Stimulated activated effector memory CD8-positive, alpha-beta T cell treated with anti-CD3 and anti-CD28 coated beads, Interleukin-12 subunit alpha, Interleukin-12 subunit beta, amount 100 ng/mL, for 72 hours (primary cell): ENCODE results near the gene TDRD3.
A peak's percentile ranks its signal among the peaks of the same experiment; 100 is the strongest.

Source experiments
- ATAC-seq: fragments of 150-1000 bp; cut with Tn5 transposase; 2 replicates; pipeline ENCODE4 v1.10.0; 2021
- DNase-seq, 2 donors: peaks; one replicate each; pipeline ENCODE4 v3.0.0; 2021 to 2022; ENCODE audit warnings: low spot score in 2 of 2
- H3K27ac Mint-ChIP-seq: one replicate; pipeline ENCODE4 v1.8.0; 2022; ENCODE audit warnings: mild to moderate bottlenecking, mixed read lengths
- H3K36me3 Mint-ChIP-seq: one replicate; pipeline ENCODE4 v1.8.0; 2022; ENCODE audit warnings: mild to moderate bottlenecking, mixed read lengths
- H3K4me1 Mint-ChIP-seq: one replicate; pipeline ENCODE4 v1.8.0; 2022; ENCODE audit warnings: mixed read lengths
- H3K4me3 Mint-ChIP-seq: one replicate; pipeline ENCODE4 v1.8.0; 2022; ENCODE audit warnings: mild to moderate bottlenecking, mixed read lengths
- H3K9me3 Mint-ChIP-seq: one replicate; pipeline ENCODE4 v1.8.0; 2022; ENCODE audit warnings: mixed read lengths

Gene TDRD3

GRCh38 chr13:60467098-60467497 lies 70.1 kb downstream of the TDRD3 start:
- DNase-seq (no peak), ATAC-seq (no peak)
- H3K4me1 Mint-ChIP-seq: no peaks in the 10 kb centered on the region
- H3K9me3 Mint-ChIP-seq: no peaks in the 10 kb centered on the region
- peaks cover 18% of the 10 kb centered on the region for H3K36me3 Mint-ChIP-seq
- no peak overlapping the region for H3K27ac Mint-ChIP-seq
- no peak overlapping the region for H3K4me3 Mint-ChIP-seq

- DNase-seq: no peak
These were observed 82.3 kb downstream of the TDRD3 start for GRCh38 chr13:60479273-60479672.

GRCh38 chr13:60482012-60482411 lies 85.0 kb downstream of the TDRD3 start:
- no peak overlapping the region for H3K27ac Mint-ChIP-seq
- H3K4me1 Mint-ChIP-seq: peaks cover 7% of the 10 kb centered on the region
- ATAC-seq (peak; percentile 63), DNase-seq (no peak)
- no peak overlapping the region for H3K4me3 Mint-ChIP-seq
- H3K36me3 Mint-ChIP-seq: peaks cover 16% of the 10 kb centered on the region
- H3K9me3 Mint-ChIP-seq: peaks cover 4% of the 10 kb centered on the region

More at GRCh38 chr13:60479273-60479672, 82.3 kb downstream of the TDRD3 start:
- Mint-ChIP-seq H3K4me1 (peaks cover 8% of the 10 kb centered on the region), H3K36me3 (peaks cover 8% of the 10 kb centered on the region), H3K4me3 (no peak overlapping the region), H3K9me3 (peaks cover 4% of the 10 kb centered on the region), H3K27ac (no peak overlapping the region)
- no peak for ATAC-seq

GRCh38 chr13:60484865-60485264 lies 87.8 kb downstream of the TDRD3 start:
- H3K27ac Mint-ChIP-seq: no peak overlapping the region
- H3K4me3 Mint-ChIP-seq: no peak overlapping the region
- H3K4me1 Mint-ChIP-seq: peaks cover 12% of the 10 kb centered on the region
- peaks cover 4% of the 10 kb centered on the region for H3K9me3 Mint-ChIP-seq
- H3K36me3 Mint-ChIP-seq: peaks cover 24% of the 10 kb centered on the region
- no peak for DNase-seq
- no peak for ATAC-seq

- Mint-ChIP-seq H3K36me3 (peaks cover 29% of the 10 kb centered on the region), H3K27ac (no peak overlapping the region), H3K4me1 (peaks cover 6% of the 10 kb centered on the region), H3K4me3 (no peak overlapping the region), H3K9me3 (no peaks in the 10 kb centered on the region)
- ATAC-seq (no peak), DNase-seq (no peak)
These were observed 94.5 kb downstream of the TDRD3 start for GRCh38 chr13:60491531-60491930.

- Mint-ChIP-seq H3K36me3 (peaks cover 29% of the 10 kb centered on the region), H3K27ac (no peak overlapping the region), H3K9me3 (no peaks in the 10 kb centered on the region), H3K4me1 (peaks cover 6% of the 10 kb centered on the region), H3K4me3 (no peak overlapping the region)
- ATAC-seq (no peak), DNase-seq (no peak)
These were observed 95.2 kb downstream of the TDRD3 start for GRCh38 chr13:60492187-60492586.

GRCh38 chr13:60494296-60494695 lies 97.3 kb downstream of the TDRD3 start:
- ATAC-seq (no peak), DNase-seq (no peak)
- Mint-ChIP-seq H3K4me1 (no peaks in the 10 kb centered on the region), H3K27ac (no peak overlapping the region), H3K4me3 (no peak overlapping the region), H3K9me3 (no peaks in the 10 kb centered on the region), H3K36me3 (peaks cover 22% of the 10 kb centered on the region)

- Mint-ChIP-seq H3K9me3 (no peaks in the 10 kb centered on the region), H3K27ac (no peak overlapping the region), H3K4me1 (no peaks in the 10 kb centered on the region), H3K36me3 (no peaks in the 10 kb centered on the region), H3K4me3 (no peak overlapping the region)
- DNase-seq (no peak), ATAC-seq (no peak)
These were observed 104.2 kb downstream of the TDRD3 start for GRCh38 chr13:60501236-60501635.

GRCh38 chr13:60509601-60510386 lies 112.8 kb downstream of the TDRD3 start:
- DNase-seq: no peak
- no peak overlapping the region for H3K27ac Mint-ChIP-seq
- no peak for ATAC-seq
- peaks cover 17% of the 10 kb centered on the region for H3K36me3 Mint-ChIP-seq
- no peak overlapping the region for H3K4me3 Mint-ChIP-seq
- H3K4me1 Mint-ChIP-seq: no peaks in the 10 kb centered on the region
- H3K9me3 Mint-ChIP-seq: no peaks in the 10 kb centered on the region

- no peaks in the 10 kb centered on the region for H3K4me1 Mint-ChIP-seq
- no peak overlapping the region for H3K27ac Mint-ChIP-seq
- no peak for ATAC-seq
- DNase-seq: no peak
- no peak overlapping the region for H3K4me3 Mint-ChIP-seq
- peaks cover 17% of the 10 kb centered on the region for H3K36me3 Mint-ChIP-seq
- no peaks in the 10 kb centered on the region for H3K9me3 Mint-ChIP-seq
These were observed 114.6 kb downstream of the TDRD3 start for GRCh38 chr13:60511637-60512036.

- Mint-ChIP-seq H3K4me3 (no peak overlapping the region), H3K36me3 (peaks cover 17% of the 10 kb centered on the region), H3K4me1 (no peaks in the 10 kb centered on the region), H3K27ac (no peak overlapping the region), H3K9me3 (no peaks in the 10 kb centered on the region)
- DNase-seq (no peak), ATAC-seq (no peak)
These were observed 117.9 kb downstream of the TDRD3 start for GRCh38 chr13:60514891-60515290.

- H3K27ac Mint-ChIP-seq: no peak overlapping the region
- no peak for ATAC-seq
These were observed 122.5 kb downstream of the TDRD3 start for GRCh38 chr13:60519496-60519895.

GRCh38 chr13:60520902-60521569 lies 124.0 kb downstream of the TDRD3 start:
- H3K9me3 Mint-ChIP-seq: no peaks in the 10 kb centered on the region
- no peaks in the 10 kb centered on the region for H3K4me1 Mint-ChIP-seq
- ATAC-seq (no peak), DNase-seq (no peak)
- peaks cover 15% of the 10 kb centered on the region for H3K36me3 Mint-ChIP-seq
- H3K27ac Mint-ChIP-seq: no peak overlapping the region
- no peak overlapping the region for H3K4me3 Mint-ChIP-seq

More at GRCh38 chr13:60519496-60519895, 122.5 kb downstream of the TDRD3 start:
- Mint-ChIP-seq H3K36me3 (peaks cover 10% of the 10 kb centered on the region), H3K4me3 (no peak overlapping the region), H3K9me3 (no peaks in the 10 kb centered on the region), H3K4me1 (no peaks in the 10 kb centered on the region)
- no peak for DNase-seq

- ATAC-seq (no peak), DNase-seq (no peak)
- Mint-ChIP-seq H3K4me3 (no peak overlapping the region), H3K27ac (no peak overlapping the region), H3K4me1 (no peaks in the 10 kb centered on the region), H3K9me3 (no peaks in the 10 kb centered on the region), H3K36me3 (peaks cover 7% of the 10 kb centered on the region)
These were observed 141.5 kb downstream of the TDRD3 start for GRCh38 chr13:60538566-60538965.

- Mint-ChIP-seq H3K4me1 (no peaks in the 10 kb centered on the region), H3K4me3 (no peak overlapping the region), H3K27ac (no peak overlapping the region), H3K36me3 (peaks cover 6% of the 10 kb centered on the region), H3K9me3 (no peaks in the 10 kb centered on the region)
- DNase-seq (no peak), ATAC-seq (no peak)
These were observed 143.3 kb downstream of the TDRD3 start for GRCh38 chr13:60540276-60540675.
